ENCODE measurements around the gene AGAP1.

GRCh38 chr2:235636546-235636945 lies 142.7 kb downstream of the AGAP1 start:
- no peak for TF ChIP-seq CTCF (IDR thresholded peaks at IDR 0.05)
- TF ChIP-seq EP300 (IDR thresholded peaks at IDR 0.05) = no peak
- TF ChIP-seq POLR2A (IDR thresholded peaks at IDR 0.05) = no peak
